ENCODE measurements around the gene TRIM47.
"Not testable (repeated sequence)": the region's sequence is repeated elsewhere in the genome, so short reads cannot be mapped to it uniquely, and the experiment has no call there.

Gene TRIM47

GRCh38 chr17:75891022-75891604 is 12.7 kb upstream of the TRIM47 start:
- no peak for DNase-seq

- no peak for DNase-seq
These were observed 11.1 kb upstream of the TRIM47 start for GRCh38 chr17:75889454-75889853.

GRCh38 chr17:75888484-75888883 is 10.1 kb upstream of the TRIM47 start:
- no peak for DNase-seq

- DNase-seq, result not testable (repeated sequence)
These were observed 7.5 kb upstream of the TRIM47 start for GRCh38 chr17:75885860-75886259.

- no peak for DNase-seq
These were observed 7.0 kb upstream of the TRIM47 start for GRCh38 chr17:75885431-75885830.

- no peak for DNase-seq
These were observed 3.5 kb upstream of the TRIM47 start for GRCh38 chr17:75881678-75882454.

GRCh38 chr17:75880266-75880665 is 1.9 kb upstream of the TRIM47 start:
- no peak for DNase-seq

GRCh38 chr17:75877752-75878173 is 618 bp downstream of the TRIM47 start:
- DNase-seq, result peak; percentile 65

GRCh38 chr17:75876938-75877751 is 1.2 kb downstream of the TRIM47 start:
- DNase-seq, result peak; percentile 56

GRCh38 chr17:75876190-75876937 is 2.0 kb downstream of the TRIM47 start:
- DNase-seq, result peak; percentile 90

- no peak for DNase-seq
These were observed 2.5 kb downstream of the TRIM47 start for GRCh38 chr17:75875940-75876189.

GRCh38 chr17:75875182-75875939 is 3.0 kb downstream of the TRIM47 start:
- no peak for DNase-seq

- no peak for DNase-seq
These were observed 3.8 kb downstream of the TRIM47 start for GRCh38 chr17:75874323-75875181.

- DNase-seq, result no peak
These were observed 4.6 kb downstream of the TRIM47 start for GRCh38 chr17:75873587-75874322.

GRCh38 chr17:75872434-75873351 is 5.7 kb downstream of the TRIM47 start:
- DNase-seq, result no peak

- DNase-seq, result not testable (repeated sequence)
These were observed 8.2 kb downstream of the TRIM47 start for GRCh38 chr17:75870228-75870627.

- no peak for DNase-seq
These were observed 8.9 kb downstream of the TRIM47 start for GRCh38 chr17:75869282-75870141.

GRCh38 chr17:75868730-75869281 is 9.6 kb downstream of the TRIM47 start:
- not testable (repeated sequence) for DNase-seq
